GM21381 (cell line): Measurements from ENCODE around the gene NFKBIL1.
A peak's percentile ranks its signal among the peaks of the same experiment; 100 is the strongest.
"Not testable (repeated sequence)": the region's sequence is repeated elsewhere in the genome, so short reads cannot be mapped to it uniquely, and the experiment has no call there.

Source experiments
- ATAC-seq: cut with Tn5 transposase; IDR thresholded peaks from one replicate; pipeline ENCODE4 v1.9.1; 2021; ENCODE audit warnings: mild to moderate bottlenecking, moderate library complexity; ENCODE audit not compliant: unreplicated experiment

The NFKBIL1 gene

GRCh38 chr6:31546958-31547726 is at the start of gene NFKBIL1:
Gene NFKBIL1, plus strand, starts transcription at chr6:31547608. Its CDS starts 87 bp downstream, at chr6:31547695.
- peak; percentile 67 for ATAC-seq

- ATAC-seq = no peak
Observed at GRCh38 chr6:31498748-31499147, 48.7 kb upstream of the NFKBIL1 start.

- not testable (repeated sequence) for ATAC-seq
Observed at GRCh38 chr6:31499648-31500047, 47.8 kb upstream of the NFKBIL1 start.

DNA sequence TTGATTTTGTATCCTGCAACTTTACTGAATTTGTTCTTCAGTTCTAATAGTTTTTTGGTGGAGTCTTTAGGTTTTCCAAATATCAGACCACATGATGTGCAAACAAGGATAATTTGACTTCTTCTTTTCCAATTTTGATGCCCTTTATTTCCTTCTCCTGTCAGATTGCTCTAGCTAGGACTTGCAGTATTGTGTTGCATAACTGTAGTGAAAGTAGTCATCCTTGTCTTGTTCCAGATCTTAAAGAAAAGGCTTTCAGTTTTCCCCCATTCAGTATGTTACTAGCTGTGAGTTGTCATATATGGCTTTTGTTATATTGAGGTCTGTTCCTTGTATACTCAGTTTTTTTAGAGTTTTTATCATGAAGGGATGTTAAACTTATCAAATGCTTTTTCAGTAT is 44.8 kb upstream of the NFKBIL1 start:
- ATAC-seq = no peak

DNA sequence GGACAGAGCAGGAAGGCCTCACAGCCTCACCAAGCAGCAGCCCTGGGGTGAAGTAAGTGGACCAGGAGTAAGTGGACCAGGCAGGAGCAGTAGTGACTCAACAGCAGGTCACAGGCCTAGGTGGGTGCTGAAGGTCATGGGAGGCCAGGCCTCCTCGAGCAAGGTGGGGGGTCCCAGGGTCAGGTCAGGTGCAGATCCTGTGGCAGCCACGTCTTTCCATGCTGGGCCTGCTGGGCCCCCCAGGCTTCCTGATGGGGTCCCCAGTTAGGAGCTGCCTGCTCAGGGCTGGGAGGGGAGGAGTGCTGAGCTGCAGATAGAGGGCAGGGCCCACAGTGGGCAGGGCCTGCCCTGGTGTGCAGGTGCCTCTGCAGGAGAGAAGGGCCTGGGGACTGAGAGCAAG is 38.4 kb upstream of the NFKBIL1 start:
- not testable (repeated sequence) for ATAC-seq

- no peak for ATAC-seq
Observed at GRCh38 chr6:31510007-31510406, 37.4 kb upstream of the NFKBIL1 start.

DNA sequence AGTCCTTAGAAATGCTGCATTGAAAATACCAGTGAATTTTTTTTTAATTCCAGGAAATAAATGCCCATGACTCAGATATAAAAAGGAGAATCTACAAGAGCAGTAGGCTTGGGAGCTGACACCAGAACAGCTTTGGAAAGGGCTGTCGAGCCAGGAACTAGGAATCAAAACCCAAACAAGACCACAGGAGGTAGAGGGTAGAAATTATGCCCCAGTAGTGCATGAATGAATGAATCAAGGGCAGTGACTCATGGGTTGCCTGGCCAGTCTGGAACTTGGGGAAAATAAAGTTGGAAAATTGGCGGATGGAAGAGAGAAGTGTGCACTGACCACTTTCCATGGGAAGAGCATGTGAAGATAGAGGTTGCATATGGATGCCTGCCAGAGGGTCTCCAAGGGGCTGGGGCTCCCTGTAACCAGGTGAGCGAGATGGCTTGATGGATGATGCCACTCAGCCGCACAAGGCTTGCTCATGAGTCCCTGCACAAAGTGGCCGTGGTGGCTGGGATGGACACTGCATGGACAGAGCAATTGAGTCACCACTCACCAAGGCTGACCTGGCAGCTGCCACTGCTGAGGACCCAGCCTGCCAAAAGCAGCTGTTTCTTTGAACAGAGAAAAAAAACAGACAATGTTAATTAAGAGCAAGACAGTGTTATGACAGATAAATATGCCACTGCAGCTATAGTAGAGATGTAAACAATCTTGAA is 33.8 kb upstream of the NFKBIL1 start:
- no peak for ATAC-seq

GRCh38 chr6:31521835-31522234 is 25.6 kb upstream of the NFKBIL1 start:
- no peak for ATAC-seq

GRCh38 chr6:31525553-31525931 is 21.9 kb upstream of the NFKBIL1 start:
- ATAC-seq = no peak

DNA sequence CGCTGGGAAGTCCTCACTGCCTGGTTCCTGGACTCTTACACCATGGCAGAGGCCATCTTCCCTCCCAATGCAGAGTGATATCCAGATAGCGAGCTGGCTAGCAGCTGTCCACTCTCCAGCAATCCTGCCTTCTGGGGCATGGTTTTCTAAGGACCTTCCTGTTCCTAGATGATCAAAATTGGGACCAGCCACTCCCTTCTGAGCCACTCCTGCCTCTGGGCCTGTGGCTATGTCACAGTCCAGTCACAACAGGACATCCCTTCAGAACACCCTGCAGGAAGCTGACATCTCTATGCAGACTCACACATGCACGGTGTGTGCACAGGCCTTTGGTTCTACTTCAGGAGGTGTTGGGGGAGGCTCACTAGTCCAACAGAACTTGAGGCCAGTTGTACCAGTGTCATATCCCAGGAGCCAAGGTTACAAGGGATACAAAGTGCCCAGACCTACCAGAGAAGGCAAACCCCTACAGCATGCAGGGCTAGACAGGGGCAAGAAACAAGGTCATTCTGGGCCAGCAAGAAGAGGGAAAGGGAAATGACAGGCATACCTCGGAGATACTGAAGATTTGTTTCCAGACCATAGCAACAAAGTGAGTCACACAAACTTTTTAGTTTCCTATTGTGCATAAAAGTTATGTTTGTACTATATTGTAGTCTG is 21.3 kb upstream of the NFKBIL1 start:
- ATAC-seq = no peak

DNA sequence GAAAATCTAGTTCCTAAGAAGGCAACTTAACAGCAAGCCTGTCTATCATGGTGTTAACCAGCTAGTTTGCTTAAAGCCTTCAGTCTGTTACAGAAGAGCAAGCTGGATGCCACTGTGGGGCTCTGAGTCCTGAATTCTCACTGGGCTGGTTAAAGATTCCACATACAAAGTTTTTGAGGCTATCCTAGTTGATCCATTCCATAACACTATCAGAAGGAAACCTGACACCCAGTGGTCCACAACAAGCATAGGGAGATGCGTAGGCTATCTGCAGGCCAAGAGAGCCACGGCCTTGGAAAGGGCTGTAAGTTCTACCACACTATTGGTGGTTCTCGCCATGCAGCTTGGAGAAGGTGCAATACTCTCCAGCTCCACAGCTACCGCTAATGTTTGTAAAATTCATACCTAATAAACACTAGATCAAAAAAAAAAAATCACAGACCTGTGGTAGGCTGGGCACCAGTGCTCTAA is 19.1 kb upstream of the NFKBIL1 start:
- no peak for ATAC-seq

- ATAC-seq = no peak
Observed at GRCh38 chr6:31528821-31529328, 18.5 kb upstream of the NFKBIL1 start, which contains the start of gene MCCD1. Gene MCCD1, plus strand, starts transcription at chr6:31528962. Its CDS starts 53 bp downstream, at chr6:31529015.

- ATAC-seq = no peak
Observed at GRCh38 chr6:31529329-31530150, 17.9 kb upstream of the NFKBIL1 start.

DNA sequence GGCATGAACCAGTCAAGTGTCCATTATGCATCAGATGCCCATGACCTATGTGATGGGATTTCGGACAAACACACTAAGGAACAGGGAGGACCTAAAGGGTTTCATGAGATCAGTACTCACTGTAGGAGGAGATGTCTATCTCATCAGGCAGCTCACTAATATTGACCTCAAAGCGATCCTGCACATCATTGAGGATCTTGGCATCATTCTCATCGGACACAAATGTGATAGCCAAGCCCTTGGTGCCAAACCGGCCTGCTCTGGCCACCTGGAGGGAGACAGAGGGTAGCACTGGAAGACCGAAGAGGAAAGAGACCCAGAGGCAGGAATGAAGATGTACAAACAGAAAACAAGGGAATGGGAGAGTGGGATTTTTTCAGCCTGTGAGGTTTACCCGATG is 16.7 kb upstream of the NFKBIL1 start:
- no peak for ATAC-seq

DNA sequence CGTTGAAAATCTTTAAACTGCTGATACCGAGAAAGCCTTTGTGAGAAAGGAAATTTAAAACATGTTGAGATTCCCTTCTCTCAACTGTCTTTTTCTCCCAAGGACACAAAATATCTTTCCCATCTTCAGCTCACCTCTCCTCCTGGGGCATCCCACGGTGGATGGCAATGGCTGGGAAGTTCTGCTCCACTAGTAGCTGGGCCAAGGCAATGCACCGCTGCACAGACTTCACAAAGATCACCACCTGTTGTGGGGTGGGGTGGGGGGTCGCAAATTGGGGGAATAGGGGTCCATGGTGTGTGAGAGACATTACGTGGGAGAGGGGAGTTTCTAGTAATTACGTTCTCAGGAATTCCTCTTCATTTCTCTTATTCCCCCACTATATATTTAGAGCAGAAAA is 16.2 kb upstream of the NFKBIL1 start:
- ATAC-seq = no peak

DNA sequence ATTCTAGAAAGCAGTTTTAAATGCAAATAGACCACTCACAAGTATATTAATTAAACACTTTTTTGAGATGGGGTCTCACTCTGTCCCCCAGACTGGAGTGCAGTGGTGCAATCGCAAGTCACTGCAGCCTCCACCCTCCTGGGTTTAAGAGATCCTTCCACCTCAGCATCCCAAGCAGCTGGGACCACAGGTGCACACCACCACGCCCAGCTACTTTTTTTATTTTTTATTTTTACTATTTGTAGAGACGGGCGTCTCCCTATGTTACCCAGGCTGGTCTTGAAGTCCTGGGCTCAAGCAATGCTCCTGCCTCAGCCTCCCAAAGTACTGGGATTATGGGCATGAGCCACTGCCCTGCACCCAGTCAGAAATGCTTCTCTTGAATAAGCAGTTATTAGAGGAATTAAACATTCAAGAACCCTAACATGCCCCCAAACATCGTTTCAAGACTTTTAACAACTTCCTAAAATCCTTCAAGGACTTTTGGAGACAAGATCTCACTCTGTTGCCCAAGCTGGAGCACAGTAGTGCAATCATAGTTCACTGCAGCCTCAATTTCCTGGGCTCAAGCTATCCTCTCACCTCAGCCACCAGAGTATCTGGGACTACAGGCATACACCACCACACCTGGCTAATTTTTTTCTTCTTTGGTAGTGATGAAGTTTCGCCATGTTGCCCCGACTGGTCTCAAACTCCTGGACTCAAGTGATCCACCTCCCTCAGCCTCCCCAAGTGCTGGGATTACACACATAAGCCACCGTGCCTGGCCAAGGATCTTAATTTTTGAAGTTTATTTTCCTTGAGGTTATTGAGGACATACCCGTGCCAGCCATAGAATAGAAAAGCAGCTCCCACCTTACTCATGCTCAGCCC is 15.4 kb upstream of the NFKBIL1 start:
- no peak for ATAC-seq

DNA sequence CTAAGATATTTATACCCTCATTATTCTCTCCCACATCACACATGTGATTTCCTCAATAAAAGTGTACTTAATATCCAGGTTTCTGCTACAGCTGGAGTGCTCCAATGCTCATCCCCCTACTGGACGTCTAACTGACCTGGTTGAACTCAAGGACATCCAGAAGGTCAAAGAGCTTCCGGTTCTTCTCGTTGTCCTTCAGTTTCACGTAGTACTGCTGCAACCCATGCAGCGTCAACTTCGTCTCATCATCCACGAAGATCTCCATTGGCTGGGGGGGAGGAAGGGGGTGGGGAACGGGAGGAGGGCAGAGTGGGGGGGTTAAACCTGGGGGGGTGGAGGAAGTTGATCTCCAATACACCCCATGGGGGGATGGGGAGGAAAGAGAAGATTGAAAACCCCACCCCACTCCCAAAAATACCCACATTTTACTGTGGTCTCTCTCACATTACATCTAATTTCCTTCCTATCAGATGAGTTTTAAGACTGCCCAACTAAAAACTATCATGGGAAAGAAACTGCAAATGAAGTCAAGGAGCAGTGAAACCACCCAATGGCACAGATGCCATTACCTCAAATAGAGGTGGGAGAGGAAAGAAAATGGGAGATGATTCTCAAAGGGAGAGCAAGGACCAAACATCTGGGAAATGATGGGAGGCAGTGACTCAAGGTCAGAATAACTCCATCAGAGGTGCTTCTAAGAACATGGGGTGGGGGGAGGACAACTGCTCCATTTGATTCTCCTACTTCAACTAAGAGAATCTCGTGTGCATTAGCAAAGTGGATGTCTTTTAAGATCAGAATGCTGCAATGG is 14.6 kb upstream of the NFKBIL1 start:
- no peak for ATAC-seq

DNA sequence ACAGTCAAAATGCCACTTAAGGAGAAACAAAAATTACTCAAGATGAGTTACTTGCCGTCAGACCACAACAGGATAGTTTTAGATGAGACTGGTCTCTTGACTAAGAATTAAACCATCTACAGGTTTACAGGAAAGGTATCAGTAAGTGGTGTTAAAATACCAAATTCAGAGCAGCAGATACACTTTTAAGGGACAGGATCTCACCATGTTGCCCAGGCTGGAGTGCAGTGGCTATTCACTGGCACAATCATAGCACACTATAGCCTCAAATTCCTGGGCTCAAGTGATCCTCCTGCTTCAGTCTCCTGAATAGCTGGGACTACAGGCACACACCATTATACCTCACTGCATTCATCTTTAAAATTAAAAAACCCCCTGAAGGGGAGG is 14.0 kb upstream of the NFKBIL1 start:
- ATAC-seq = no peak

GRCh38 chr6:31534011-31534410 is 13.4 kb upstream of the NFKBIL1 start:
- ATAC-seq = no peak
